ENCODE measurements around the gene CPM. TPM values are rescaled to one million over a fixed set of nuclear protein-coding genes. Genes with fewer than 3 reads are reported as not detected.

CPM gene
- polyA plus RNA-seq, 3 donors, result 8.4 to 32.4 (median 26.2) TPM

- peaks cover 37 to 54% of the 10 kb centered on the region in 2 donors for H3K36me3 Mint-ChIP-seq
- H3K36me3 ChIP-seq (replicated peaks in 1 of 2; ENCODE audit: control insufficient read depth in 1 of 2, insufficient read depth in 2 of 2, low read length in 2 of 2), result peaks cover 10 to 54% of the 10 kb centered on the region in 2 donors
- no peaks in the 10 kb centered on the region for H3K4me1 Mint-ChIP-seq
- H3K4me2 ChIP-seq (replicated peaks; ENCODE audit: extremely low read depth, low read length, poor library complexity, severe bottlenecking), result no peak overlapping the region
- no peak overlapping the region for H3K4me3 Mint-ChIP-seq
- H3K9me3 ChIP-seq (replicated peaks in 1 of 2; ENCODE audit: control insufficient read depth in 1 of 2, insufficient read depth in 1 of 2, low read length in 2 of 2), result no peaks in the 10 kb centered on the region
- no peak overlapping the region for H3K27ac Mint-ChIP-seq
- no peaks in the 10 kb centered on the region for H3K79me2 ChIP-seq (ENCODE audit: insufficient read depth, low read length)
- H3K4me3 ChIP-seq (replicated peaks in 1 of 3; ENCODE audit: low read depth in 2 of 3, low read length in 3 of 3), result no peak overlapping the region
- H3K9ac ChIP-seq (ENCODE audit: insufficient read depth, low read length, poor library complexity, severe bottlenecking), result no peak overlapping the region
- no peaks in the 10 kb centered on the region for H4K20me1 ChIP-seq (ENCODE audit: insufficient read depth, low read length)
- peaks cover 0 to 2% (median 0%) of the 10 kb centered on the region in 3 donors for H3K27me3 Mint-ChIP-seq (ENCODE audit: low read depth in 3 of 3)
- H3K9me3 Mint-ChIP-seq, result peaks cover 0 to 3% (median 0%) of the 10 kb centered on the region in 7 donors
- intact Hi-C loops (cut with micrococcal nuclease), result no loop called here
- TF ChIP-seq CTCF (IDR thresholded peaks at IDR 0.05), result no peak
- H3K27ac ChIP-seq (ENCODE audit: low read depth in 1 of 2, low read length in 2 of 2), result no peak overlapping the region
- no peak for DNase-seq
- no peaks in the 10 kb centered on the region for H3K4me1 ChIP-seq (ENCODE audit: control insufficient read depth in 1 of 2, insufficient read depth in 2 of 2, low read length in 2 of 2)
- 100% methylated on average over 4 of the region's 5 CpGs for WGBS (ENCODE audit: insufficient coverage)
- H3K27me3 ChIP-seq (ENCODE audit: control insufficient read depth in 2 of 2, insufficient read depth in 2 of 2, low read length in 2 of 2), result no peaks in the 10 kb centered on the region
- no peak overlapping the region for H2AFZ ChIP-seq (ENCODE audit: insufficient read depth, low read depth, low read length, poor library complexity, severe bottlenecking)
Observed at GRCh38 chr12:68884251-68884650, 48.7 kb downstream of the CPM start.

- H3K4me3 ChIP-seq (replicated peaks in 1 of 3; ENCODE audit: low read depth in 2 of 3, low read length in 3 of 3), result no peak overlapping the region
- intact Hi-C loops (cut with micrococcal nuclease), result no loop called here
Observed at GRCh38 chr12:68883151-68883550, 49.8 kb downstream of the CPM start.

More at GRCh38 chr12:68883151-68883550, 49.8 kb downstream of the CPM start:
- no peak overlapping the region for H3K27ac ChIP-seq (ENCODE audit: low read depth in 1 of 2, low read length in 2 of 2)
- Mint-ChIP-seq H3K36me3 (peaks cover 42 to 62% of the 10 kb centered on the region in 2 donors), H3K4me3 (no peak overlapping the region), H3K27ac (no peak overlapping the region), H3K4me1 (no peaks in the 10 kb centered on the region), H3K27me3 (ENCODE audit: low read depth in 3 of 3) (peaks cover 0 to 2% (median 0%) of the 10 kb centered on the region in 3 donors), H3K9me3 (peaks cover 0 to 13% (median 3%) of the 10 kb centered on the region in 7 donors)
- H3K27me3 ChIP-seq (ENCODE audit: control insufficient read depth in 2 of 2, insufficient read depth in 2 of 2, low read length in 2 of 2), result no peaks in the 10 kb centered on the region
- no peaks in the 10 kb centered on the region for H3K79me2 ChIP-seq (ENCODE audit: insufficient read depth, low read length)
- no peak overlapping the region for H2AFZ ChIP-seq (ENCODE audit: insufficient read depth, low read depth, low read length, poor library complexity, severe bottlenecking)
- no peak for DNase-seq
- H3K36me3 ChIP-seq (replicated peaks in 1 of 2; ENCODE audit: control insufficient read depth in 1 of 2, insufficient read depth in 2 of 2, low read length in 2 of 2), result peaks cover 10 to 60% of the 10 kb centered on the region in 2 donors
- no peak for TF ChIP-seq CTCF (IDR thresholded peaks at IDR 0.05)
- peaks cover 0 to 3% of the 10 kb centered on the region in 2 donors for H3K9me3 ChIP-seq (replicated peaks in 1 of 2; ENCODE audit: control insufficient read depth in 1 of 2, insufficient read depth in 1 of 2, low read length in 2 of 2)
- WGBS (ENCODE audit: insufficient coverage), result 100% methylated on average over 1 of the region's 3 CpGs
- H4K20me1 ChIP-seq (ENCODE audit: insufficient read depth, low read length), result no peaks in the 10 kb centered on the region
- H3K9ac ChIP-seq (ENCODE audit: insufficient read depth, low read length, poor library complexity, severe bottlenecking), result no peak overlapping the region
- no peak overlapping the region for H3K4me2 ChIP-seq (replicated peaks; ENCODE audit: extremely low read depth, low read length, poor library complexity, severe bottlenecking)
- H3K4me1 ChIP-seq (ENCODE audit: control insufficient read depth in 1 of 2, insufficient read depth in 2 of 2, low read length in 2 of 2), result no peaks in the 10 kb centered on the region
